A673 (cell line): ENCODE results near the gene THAP11.

Experiments used
- EZH2 ChIP-seq: fragments of 200-600 bp; sonication (generic); IDR thresholded peaks from 2 replicates; pipeline ENCODE4 v1.6.1; 2017; ENCODE audit warnings: borderline replicate concordance, low read depth, mild to moderate bottlenecking, mixed read lengths, antibody characterized with exemption, low read length; ENCODE audit not compliant: poor library complexity, severe bottlenecking
- TF ChIP-seq, protein P1 (sequence below): fragments of 300-800, 200-600 bp; sonication (generic); conservative IDR thresholded peaks from 2 replicates; pipeline ENCODE4 v1.5.1; 2017; ENCODE audit warnings: low read depth, mild to moderate bottlenecking, antibody characterized with exemption, low read length, moderate library complexity, mixed read lengths

DNA sequence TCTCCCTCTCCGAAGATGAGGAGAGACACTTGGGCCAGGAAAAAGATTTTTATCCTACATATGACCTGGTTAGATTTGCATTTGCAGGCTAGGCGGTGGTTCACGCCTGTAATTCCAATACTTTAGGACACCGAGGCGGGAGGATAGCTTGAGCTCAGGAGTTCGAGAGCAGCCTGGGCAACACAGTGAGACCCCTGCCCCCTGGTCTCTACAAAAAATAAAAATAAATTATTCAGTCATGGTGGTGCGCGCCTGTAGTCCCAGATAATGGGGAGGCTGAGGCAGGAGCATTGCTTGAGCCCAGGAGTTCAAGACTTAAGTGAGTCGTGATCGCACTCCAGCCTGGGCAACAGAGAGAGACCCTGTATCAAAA lies 7.9 kb upstream of the THAP11 start:
- TF ChIP-seq, protein P1, sequence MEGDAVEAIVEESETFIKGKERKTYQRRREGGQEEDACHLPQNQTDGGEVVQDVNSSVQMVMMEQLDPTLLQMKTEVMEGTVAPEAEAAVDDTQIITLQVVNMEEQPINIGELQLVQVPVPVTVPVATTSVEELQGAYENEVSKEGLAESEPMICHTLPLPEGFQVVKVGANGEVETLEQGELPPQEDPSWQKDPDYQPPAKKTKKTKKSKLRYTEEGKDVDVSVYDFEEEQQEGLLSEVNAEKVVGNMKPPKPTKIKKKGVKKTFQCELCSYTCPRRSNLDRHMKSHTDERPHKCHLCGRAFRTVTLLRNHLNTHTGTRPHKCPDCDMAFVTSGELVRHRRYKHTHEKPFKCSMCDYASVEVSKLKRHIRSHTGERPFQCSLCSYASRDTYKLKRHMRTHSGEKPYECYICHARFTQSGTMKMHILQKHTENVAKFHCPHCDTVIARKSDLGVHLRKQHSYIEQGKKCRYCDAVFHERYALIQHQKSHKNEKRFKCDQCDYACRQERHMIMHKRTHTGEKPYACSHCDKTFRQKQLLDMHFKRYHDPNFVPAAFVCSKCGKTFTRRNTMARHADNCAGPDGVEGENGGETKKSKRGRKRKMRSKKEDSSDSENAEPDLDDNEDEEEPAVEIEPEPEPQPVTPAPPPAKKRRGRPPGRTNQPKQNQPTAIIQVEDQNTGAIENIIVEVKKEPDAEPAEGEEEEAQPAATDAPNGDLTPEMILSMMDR: no peak
- TF ChIP-seq EZH2: no peak
